Medulla oblongata (tissue), 1 donor: Measurements from ENCODE around the gene USB1.
"Not testable (repeated sequence)": the region's sequence is repeated elsewhere in the genome, so short reads cannot be mapped to it uniquely, and the experiment has no call there.

ENCODE experiments used
- DNase-seq: peaks from one replicate; pipeline ENCODE4 v3.0.0-alpha.2; 2015; ENCODE audit errors: extremely low spot score

USB1 gene

DNA sequence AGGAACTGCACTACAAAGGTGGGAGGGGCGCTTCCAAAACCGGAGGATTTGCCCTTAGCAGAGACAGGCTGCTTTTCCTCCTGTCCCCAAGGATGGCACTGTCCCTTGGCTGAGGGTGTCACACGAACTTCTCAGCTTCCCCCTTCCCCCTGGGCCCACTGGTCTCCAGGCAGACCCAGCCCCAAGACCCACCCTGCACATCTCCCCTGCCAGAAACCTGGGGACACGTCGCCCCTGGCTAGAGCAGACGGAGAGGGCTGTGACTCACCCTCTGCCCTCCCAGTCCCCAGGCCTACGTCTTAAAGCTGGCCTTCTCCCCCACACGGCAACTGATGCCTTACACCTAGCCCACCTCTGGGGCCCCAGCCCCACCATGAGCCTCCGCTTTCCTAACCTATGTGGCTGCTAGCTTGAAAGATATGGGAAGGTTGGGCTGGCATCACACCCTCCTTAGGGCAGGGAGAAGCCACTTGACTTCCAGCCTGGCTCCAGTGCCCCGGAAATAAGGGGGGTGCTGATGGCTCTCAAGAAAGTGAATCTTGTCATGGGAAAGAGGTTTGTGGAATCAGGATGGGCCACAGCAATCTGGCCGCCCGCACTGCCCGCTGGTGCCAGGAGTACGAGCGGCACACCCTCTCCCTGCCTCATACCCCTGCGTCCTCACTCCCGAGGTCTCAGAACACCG lies 5.3 kb upstream of the USB1 start:
- no peak for DNase-seq

DNA sequence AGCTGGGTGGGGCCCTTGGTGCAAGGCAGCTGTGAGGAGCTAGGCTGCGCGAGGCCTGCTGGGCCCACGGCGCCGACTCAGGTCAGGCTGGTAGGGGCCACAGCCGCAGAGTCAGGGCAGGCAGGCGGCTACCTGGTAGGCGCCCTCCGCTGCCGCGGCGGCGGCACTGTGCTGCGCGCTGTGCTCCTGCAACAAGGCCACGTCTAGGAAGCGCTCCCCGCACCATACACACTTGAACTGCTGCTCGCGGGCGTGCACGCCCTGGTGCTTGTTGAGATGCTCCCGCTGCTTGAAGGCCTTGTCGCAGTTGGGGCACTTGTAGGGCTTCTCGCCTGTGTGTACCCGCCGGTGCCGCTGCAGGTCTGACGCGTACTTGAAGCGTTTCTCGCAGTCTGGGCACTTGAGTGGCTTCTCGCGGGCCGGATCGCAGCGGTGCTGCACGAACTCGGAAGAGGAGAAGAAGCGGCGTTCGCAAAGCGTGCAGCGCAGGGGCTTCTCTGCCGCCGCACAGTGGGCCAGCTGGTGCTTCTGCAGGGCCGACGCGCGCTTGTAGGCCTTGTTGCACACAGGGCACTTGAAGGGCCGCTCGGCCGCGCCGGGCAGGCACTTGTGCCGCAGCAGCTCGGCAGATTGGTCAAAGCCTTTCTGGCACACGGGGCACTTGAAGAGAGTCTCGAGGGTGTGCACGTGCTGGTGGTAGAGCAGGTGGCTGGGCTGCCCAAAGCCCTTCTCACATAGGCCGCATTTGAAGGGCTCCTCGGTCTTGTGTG lies 4.6 kb upstream of the USB1 start:
- no peak for DNase-seq

DNA sequence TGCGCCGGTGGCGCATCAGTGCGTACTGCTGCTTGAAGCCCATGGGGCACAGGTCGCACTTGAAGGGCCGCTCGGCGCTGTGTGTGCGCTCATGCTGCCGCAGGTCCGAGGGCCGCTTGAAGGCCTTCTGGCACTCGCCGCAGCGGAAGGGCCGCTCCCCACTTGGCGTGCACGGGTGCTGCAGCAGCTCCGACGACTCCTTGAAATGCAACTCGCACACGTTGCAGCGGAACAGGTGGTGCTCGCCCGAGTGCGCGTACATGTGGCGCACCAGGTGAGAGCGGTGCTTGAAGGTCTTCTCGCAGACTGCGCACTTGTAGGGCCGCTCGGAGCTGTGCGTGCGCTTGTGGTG lies 4.1 kb upstream of the USB1 start:
- no peak for DNase-seq

DNA sequence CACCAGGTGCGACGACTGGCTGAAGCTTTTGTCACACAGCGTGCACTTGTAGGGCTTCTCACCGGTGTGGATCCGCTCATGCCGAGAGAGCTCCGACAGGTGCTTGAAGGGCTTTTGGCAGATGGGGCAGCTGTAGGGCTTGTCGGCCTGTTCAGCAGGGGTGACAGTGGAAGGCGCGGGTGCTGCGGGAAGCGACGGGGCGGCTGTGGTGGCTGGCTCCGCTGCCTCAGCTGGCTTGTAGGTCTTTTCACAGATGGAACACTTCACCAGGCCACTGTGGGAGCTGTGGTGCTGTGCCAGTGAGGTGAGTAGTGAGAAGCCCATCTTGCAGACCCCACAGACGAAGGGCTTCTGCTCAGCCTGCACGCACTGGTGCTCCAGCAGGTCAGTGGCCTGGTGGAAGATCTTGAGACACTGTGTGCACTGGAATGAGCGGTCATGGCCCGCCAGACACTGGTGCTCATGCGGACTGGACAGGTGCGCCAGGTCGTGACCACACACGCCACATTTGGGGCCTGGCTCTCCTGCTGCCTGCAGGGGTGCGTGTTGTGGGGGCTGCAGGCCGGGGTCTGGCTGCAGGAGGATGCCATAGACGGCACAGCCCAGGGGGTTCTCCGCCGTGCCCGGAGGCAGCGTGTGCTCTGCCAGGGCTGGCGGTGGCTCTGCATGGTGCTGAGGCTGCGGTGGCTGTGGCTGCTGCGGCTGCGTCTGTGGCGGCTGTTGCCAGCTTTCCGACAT lies 3.5 kb upstream of the USB1 start:
- DNase-seq, result no peak

DNA sequence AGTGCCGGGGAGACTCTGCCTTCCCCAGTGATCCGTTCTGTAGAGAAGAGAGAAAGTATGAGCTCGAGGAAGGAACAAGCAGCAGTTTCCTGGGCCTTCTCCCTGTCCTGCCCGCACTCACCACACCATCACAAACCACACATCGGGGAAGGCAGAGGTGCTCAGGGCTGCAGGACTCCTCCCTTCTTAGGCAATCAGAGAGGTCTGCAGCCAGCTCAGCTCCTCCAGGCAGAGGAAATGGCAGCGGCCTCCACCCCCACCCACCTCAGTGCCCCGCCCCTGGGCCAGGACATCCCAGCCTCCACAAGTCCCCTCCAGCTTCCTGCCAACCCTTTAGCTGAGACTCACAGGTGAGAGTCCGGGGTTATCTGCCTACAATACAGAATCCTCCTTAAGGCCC lies 2.7 kb upstream of the USB1 start:
- no peak for DNase-seq

DNA sequence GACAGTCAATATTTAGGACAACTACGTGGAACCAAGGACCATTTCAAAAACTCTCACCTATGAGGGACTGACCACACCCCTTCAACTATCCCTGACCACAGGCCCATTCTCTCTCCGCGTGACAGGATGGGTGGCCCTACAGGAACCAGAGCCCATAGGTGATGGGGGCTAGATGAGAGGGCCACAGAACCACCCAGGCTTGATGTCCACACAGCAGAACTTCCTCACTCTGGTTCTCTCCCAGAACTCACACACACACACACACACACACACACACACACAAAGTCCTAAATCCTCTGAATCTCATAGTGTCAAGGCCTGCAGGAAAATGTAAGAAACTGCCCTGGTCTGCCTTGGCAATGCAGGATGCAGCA lies 2.2 kb upstream of the USB1 start:
- DNase-seq, result no peak

DNA sequence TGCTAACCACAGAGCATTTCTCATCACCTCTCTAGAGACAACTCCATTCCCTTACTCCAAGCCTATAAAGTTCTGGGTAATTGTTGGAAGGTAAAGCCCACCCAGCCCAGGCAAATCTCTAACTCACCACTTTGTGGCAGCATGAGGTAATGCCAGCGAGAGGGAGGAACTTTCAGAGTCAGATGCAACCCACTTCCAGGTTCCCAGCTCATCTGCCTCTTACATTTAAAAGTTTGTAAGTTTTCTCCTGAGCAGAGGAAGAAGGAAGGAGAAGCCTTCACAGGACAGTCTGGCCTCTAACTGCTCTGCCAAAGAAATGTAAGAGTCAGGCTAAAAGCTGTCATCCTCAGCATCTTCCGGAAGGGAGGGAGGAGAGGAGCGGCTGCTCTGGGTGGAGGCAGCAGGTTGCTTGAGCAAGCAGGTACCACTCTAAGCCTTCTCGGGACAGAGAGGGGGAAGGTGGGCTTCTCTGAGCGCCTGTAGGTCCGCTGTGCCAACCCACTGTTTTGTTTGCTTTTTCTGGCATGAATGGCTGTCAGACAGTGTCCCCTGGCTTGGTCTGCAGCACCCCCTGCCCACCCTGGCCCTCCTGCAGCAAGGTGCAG lies 1.7 kb upstream of the USB1 start:
- DNase-seq, result no peak

DNA sequence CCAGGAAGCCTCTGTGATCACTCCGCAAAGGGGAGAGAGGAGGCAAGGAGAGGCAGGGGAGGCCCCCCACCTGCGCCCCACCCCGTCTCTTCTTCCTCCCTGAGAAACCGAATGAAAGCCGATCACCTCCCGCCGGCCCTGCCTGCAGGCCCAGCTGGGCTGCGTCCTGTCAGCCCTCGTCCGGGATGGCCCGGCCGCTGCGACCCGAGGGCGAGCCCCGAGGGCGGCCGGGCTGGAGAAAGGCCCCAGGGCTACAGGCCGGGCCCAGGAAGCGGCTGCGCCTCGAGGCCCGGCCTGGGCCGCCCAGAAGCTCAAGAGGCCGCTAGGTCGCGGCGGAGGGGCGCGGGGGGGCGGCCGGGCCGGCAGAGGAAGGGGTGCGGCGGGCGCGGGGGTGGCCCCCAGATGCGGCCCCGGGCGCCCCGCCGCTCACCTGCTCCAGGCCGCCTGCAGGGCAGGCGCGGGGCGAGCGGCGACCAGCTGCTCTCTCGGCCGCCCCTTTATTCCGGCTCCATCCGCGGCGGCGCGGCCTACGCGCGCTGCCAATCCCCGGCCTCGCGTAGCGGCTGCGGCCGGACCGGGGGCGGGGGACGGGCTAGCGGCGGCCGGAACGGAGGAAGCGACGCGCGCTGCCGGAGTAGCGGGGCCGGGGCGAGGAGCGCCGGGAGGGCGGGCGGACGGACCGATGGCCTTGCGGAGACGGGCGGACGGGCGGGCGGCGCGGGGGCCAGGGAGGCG lies 1.1 kb upstream of the USB1 start, which contains the start of gene ZNF319:
ZNF319 (minus strand) TSS at position 702 of the 735 bp plus-strand sequence. CDS start 2,407 bp downstream, outside the sequence.
- peak; percentile 26 for DNase-seq

DNA sequence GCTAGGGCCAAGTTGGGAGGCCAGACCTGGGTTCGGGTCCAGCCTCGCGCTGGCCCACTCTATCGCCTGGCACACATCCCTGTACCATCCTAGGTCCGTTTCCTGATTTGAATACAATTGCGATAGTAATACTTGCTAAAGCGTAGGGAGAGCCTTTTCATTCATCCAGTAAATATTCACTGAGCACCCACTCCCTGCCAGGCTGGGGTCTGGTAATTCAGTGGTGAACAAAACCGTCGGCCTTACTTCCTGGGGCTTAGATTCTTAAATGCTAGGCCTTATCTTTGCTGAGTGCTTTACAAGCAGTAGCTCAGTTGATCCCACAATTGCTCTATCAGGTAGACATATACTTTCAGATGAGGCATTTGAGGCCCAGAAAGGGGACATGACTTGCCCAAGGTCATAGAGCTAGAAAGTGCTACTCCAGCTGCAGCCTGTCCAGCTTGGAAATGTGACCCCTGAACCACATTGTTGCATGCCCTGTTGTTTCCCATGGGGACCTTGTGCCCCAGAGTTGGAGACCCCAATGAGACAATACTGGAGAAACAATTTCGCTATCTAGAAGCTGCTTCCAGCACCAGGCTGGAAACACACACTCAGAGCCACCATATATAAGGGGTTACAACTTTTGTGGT lies 691 bp downstream of the USB1 start:
- DNase-seq, result no peak

DNA sequence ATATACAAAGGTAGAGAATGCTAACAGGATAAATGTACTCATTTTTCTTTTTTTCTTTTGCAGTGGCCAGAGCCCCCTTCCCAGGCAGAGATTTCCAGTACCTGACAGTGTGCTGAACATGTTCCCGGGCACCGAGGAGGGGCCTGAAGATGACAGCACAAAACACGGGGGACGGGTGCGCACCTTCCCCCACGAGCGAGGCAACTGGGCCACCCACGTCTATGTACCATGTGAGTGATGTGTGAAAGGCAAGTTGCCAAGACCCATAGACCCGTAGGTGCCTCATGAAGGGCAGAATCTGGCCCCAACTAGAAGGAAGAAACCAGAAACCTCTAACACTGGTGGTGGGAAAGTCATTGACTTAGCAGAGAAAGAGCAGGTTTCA lies 1.2 kb downstream of the USB1 start:
- DNase-seq, result no peak

DNA sequence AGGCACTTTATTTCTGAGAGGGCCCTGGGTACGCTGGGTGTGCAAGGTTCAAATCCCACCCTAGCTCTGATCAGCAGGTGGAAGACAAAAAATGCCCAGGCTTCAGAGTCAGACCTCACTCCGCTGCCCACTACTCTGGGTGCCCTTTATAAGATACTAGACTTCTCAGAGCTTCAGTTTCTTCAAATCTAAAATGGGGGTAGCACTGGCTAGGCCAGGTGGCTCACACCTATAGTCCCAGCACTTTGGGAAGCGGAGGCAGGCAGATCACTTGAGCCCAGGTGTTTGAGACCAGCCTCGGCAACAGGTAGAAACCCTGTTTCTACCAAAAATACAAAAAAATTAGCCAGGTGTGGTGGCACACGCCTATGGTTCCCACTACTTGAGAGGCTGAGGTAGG lies 1.7 kb downstream of the USB1 start:
- DNase-seq, result no peak

DNA sequence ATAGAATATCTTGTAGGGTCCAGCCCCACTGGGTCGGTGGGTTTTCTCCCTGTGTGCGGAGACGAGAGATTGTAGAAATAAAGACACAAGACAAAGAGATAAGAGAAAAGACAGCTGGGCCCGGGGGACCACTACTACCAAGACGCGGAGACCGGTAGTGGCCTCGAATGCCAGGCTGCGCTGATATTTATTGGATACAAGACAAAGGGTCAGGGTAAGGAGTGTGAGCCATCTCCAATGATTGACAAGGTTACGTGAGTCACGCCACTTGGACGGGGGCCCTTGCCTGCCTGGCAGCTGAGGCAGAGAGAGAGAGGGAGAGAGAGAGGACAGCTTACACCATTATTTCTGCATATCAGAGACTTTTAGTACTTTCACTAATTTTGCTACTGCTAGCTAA lies 3.5 kb downstream of the USB1 start:
- not testable (repeated sequence) for DNase-seq

DNA sequence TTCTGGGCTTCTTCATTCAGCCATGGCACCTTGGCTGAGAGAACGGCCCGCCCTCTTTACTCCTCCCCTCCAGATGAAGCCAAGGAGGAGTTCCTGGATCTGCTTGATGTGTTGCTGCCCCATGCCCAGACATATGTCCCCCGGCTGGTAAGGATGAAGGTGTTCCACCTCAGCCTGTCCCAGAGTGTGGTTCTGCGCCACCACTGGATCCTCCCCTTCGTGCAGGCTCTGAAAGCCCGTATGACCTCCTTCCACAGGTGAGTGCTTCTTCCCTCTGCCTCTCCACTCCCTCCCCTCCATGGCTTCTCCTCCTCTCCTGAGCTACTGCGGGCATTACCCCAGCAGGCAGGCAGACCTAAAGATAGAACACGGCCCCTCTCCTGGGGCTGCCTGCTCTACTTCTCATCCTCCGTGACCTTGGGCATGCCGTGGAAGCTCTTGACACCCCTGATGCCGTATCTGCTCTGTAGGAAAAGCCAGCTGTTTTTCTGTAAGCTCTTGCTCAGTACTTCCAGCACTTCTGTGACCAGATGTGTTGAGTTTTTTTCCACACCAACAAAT lies 8.7 kb downstream of the USB1 start:
- no peak for DNase-seq

DNA sequence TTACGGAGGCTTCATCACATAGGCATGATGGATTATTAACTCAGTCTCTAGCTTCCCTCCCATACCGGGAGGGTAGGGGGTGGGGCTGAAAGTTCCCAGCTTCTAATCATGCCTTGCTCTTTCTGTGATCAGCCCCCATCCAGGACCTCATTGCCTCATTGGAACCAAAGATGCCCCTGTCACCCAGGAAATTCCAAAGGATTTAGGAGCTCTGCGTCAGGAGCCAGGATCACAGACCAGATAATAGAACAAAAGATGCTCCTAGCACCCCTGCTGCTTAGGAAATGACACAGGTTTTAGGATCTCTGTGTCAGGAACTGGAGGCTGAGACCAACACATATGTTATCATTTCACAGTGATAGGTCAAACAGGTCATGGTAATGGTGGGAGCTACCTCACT lies 9.7 kb downstream of the USB1 start:
- DNase-seq, result no peak

DNA sequence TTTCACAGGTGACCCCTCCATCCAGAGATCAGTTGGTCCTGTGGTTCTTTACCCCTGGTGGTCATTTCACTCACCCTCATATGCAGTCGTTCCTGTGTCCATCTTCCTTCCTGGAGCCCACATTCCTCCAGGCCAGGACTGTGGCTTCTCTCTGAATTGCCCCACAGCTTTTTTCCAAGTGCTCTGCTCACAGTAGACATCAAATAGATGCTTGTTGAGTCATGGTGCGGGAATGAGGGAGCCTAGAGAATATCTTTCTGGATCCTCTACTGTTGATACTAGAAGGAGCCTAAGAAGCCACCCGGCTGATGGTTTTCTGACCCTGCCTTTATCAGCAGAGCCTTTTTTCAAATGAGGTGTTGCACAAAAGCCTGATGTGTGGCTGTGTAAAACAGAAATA lies 10.4 kb downstream of the USB1 start:
- no peak for DNase-seq

DNA sequence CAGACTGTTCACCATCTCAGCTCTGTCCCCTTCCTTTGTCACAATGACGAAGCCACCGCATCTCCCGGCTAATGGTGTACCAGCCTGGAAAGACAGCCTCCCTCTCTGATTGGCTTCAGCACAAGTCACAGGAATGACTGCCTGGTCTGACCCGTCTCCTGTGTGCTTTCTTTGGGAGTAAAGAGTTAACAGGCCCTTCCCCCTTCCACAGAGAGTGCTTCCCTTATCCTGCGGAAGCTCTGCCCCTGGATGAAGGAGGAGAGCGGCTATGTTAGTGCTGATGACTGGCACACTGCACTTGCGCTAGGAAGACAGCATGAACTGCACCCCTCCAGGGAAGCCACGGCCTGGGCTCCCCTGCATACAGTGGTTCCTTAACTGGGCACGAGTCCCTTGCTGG lies 11.3 kb downstream of the USB1 start:
- DNase-seq, result no peak

DNA sequence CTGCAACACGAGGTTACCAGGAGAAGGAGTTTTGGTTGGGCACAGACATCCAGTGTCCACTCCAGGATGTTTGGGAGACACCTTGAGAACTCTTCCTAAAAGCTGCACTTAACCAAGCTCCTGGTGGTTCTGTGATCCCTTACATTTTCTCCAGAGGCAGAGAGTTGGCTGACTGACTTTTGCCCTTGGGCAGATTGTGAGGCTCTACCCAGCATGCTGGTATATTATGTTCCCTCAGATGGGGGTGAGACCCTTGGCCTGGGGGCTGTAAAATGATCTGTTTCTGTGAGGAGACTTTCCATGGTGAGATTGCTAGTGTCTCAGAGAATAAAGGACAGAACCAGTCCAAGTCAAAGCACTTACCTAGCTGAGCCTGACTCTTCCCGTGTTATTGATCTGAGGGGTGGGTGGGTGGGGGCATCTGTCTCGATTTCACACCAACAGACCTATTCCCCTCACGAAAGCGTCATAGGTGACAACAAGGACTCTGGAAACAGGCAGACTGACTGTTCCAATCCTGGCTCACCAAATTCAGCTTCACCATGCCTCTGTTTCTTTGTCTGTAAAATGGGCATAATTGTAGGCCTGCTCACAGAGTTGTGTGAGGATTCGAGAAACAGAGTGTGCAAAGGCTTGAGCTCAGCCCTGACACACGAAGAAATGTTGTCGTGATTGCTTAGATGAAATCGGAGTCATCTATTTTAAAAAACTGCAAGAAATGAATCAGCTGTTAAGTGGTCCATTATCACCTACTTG lies 12.2 kb downstream of the USB1 start:
- no peak for DNase-seq

DNA sequence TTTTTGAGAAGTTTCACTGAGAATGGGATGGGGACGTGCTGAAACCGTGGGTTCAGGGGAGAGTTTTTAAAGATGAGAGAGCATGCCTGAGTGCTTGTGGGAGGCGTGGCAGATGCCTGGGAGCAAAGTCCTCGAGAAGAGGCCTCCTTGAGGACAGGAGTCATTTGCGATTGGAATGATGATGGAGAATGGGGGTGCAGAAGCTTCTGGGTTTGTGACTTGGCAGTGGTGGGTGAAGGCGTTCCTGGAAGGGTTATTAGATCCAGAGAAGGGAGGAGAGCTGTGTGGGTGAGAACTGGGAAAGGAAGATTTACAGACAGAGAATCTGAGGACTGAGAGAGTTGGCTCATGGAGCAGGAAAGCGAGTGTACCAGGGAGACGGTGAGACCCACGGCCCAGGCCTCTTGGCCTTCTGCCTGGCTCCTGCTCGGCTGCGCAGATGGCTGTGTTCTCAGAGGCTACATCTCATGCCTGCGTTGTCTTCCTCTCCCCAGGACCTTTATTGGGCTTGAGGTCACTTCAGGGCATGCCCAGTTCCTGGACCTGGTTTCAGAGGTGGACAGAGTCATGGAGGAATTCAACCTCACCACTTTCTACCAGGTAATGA lies 15.7 kb downstream of the USB1 start:
- no peak for DNase-seq

DNA sequence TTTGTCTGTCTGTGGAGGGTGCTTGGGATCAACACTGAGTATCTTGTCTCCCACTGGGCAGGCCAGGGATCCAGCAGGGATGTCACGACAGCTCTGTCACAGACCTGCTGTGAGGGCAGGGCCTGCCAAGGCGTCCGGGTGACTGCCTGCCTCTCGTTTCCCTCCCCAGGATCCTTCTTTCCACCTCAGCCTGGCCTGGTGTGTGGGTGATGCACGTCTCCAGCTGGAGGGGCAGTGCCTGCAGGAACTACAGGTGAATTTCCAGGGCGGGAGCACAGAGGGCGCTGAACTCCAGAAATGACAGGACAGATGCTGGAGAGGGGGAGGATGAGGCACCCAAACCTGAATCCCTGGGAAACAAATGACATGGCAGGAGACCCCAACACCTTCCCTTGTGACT lies 17.6 kb downstream of the USB1 start:
- no peak for DNase-seq
